Measurements from ENCODE around the gene NCOA7.

GRCh38 chr6:125961117-125961516 is 170.4 kb downstream of the NCOA7 start:
- TF ChIP-seq CTCF (conservative IDR thresholded peaks at IDR 0.05) (no peak), EZH2 (IDR thresholded peaks at IDR 0.05; ENCODE audit: low read depth) (no peak)

Data from PC-9 (cell line).